HCT116 (cell line): Measurements from ENCODE around the gene FAM47B. TPM values are rescaled to one million over a fixed set of nuclear protein-coding genes. Genes with fewer than 3 reads are reported as not detected.

ENCODE experiments used
- ATAC-seq: fragments of 200-7000 bp; cut with Tn5 transposase; 2 replicates; pipeline ENCODE4 v1.9.1; 2020; ENCODE audit warnings: mild to moderate bottlenecking, moderate library complexity
- BruUV-seq: library from RNA; stranded (reverse); fragments of 400-500 nt; replicated peaks from 2 replicates; lab custom pipeline; 2021; lab: Mats Ljungman, UMichigan
- CTCF ChIA-PET: fragments of 300-600 bp; sonication (Branson Sonifier 250); formaldehyde crosslinking; loops from one replicate; lab custom pipeline; 2021; ENCODE audit warnings: antibody characterized with exemption; lab: Charles Lee
- POLR2A ChIA-PET: fragments of 300-600, 350-600 bp; sonication (Branson Sonifier 250); formaldehyde crosslinking; loops from one replicate; lab custom pipeline; 2021; ENCODE audit warnings: antibody characterized with exemption; lab: Charles Lee
- RAD21 ChIA-PET, 2 experiments: fragments of 300-600 bp; sonication (Branson Sonifier 250); formaldehyde crosslinking; loops; one replicate each; lab custom pipeline; 2023; ENCODE audit warnings: low total read pairs in 2 of 2; ENCODE audit not compliant: uncharacterized antibody in 2 of 2, unreplicated experiment in 2 of 2, low non-redundant PET in 1 of 2; lab: Charles Lee
- DNase-seq: peaks from one replicate; pipeline ENCODE4 v3.0.0-alpha.2; 2010; ENCODE audit warnings: low read depth, low spot score
- H2AFZ ChIP-seq: fragments of 200-600 bp; shearing (Covaris generic), sonication (generic); 2 replicates; pipeline ENCODE4 v1.6.1; 2017; ENCODE audit warnings: low read depth, mixed run types, mixed read lengths, antibody characterized with exemption, low read length; ENCODE audit not compliant: poor library complexity, severe bottlenecking
- H3K27ac ChIP-seq: 2 replicates; pipeline ENCODE4 v1.5.1; 2012; ENCODE audit warnings: low read depth, low read length
- H3K27me3 ChIP-seq: fragments of 200-600 bp; sonication (generic); 2 replicates; pipeline ENCODE4 v1.6.1; 2016; ENCODE audit warnings: mixed run types, low read length, mixed read lengths; ENCODE audit not compliant: insufficient read depth
- H3K36me3 ChIP-seq, 2 experiments: fragments of 200-500 bp in 1 of 2; fragments of 200-600 bp in 1 of 2; sonication (Bioruptor generic) in 1 of 2; sonication (generic) in 1 of 2; 2 replicates each; pipeline versions ENCODE4 v1.5.1 to v1.6.1; 2014 to 2016; ENCODE audit warnings: low read length in 2 of 2, inconsistent platforms in 1 of 2, mixed read lengths in 1 of 2, mixed run types in 1 of 2; ENCODE audit not compliant: insufficient read depth in 2 of 2, control insufficient read depth in 1 of 2
- H3K4me1 ChIP-seq, 2 experiments: fragments of 200-600 bp in 1 of 2; sonication (generic) in 1 of 2; 2 replicates each; pipeline versions ENCODE4 v1.5.1 to v1.6.1; 2012 to 2017; ENCODE audit warnings: low read length in 2 of 2, inconsistent platforms in 1 of 2, mild to moderate bottlenecking in 1 of 2, mixed read lengths in 1 of 2, mixed run types in 1 of 2, moderate library complexity in 1 of 2; ENCODE audit not compliant: insufficient read depth in 2 of 2, control insufficient read depth in 1 of 2
- H3K4me2 ChIP-seq: fragments of 200-600 bp; sonication (generic); 2 replicates; pipeline ENCODE4 v1.6.1; 2017; ENCODE audit warnings: mixed run types, low read length, mixed read lengths
- H3K4me3 ChIP-seq, 2 experiments: fragments of 200-600 bp in 1 of 2; sonication (generic) in 1 of 2; replicated peaks in 1 of 2; 2 replicates each; pipeline ENCODE4 v1.5.1; 2011 to 2016; ENCODE audit warnings: low read length in 2 of 2, control low read depth in 1 of 2, low read depth in 1 of 2, mild to moderate bottlenecking in 1 of 2, mixed read lengths in 1 of 2, mixed run types in 1 of 2
- H3K79me2 ChIP-seq: fragments of 200-600 bp; sonication (generic); 2 replicates; pipeline ENCODE4 v1.6.1; 2017; ENCODE audit warnings: mild to moderate bottlenecking, mixed run types, low read length, moderate library complexity, mixed read lengths; ENCODE audit not compliant: insufficient read depth
- H3K9ac ChIP-seq: fragments of 200-600 bp; sonication (generic); 2 replicates; pipeline ENCODE4 v1.6.1; 2016; ENCODE audit warnings: low read length, mixed read lengths
- H3K9me2 ChIP-seq: fragments of 200-600 bp; sonication (generic), shearing (Covaris generic); 2 replicates; pipeline ENCODE4 v1.6.1; 2017; ENCODE audit warnings: mixed run types, mild to moderate bottlenecking, moderate library complexity; ENCODE audit not compliant: insufficient read depth
- H3K9me3 ChIP-seq, 2 experiments: fragments of 200-500 bp in 1 of 2; fragments of 200-600 bp in 1 of 2; sonication (Bioruptor generic) in 1 of 2; sonication (generic) in 1 of 2; 2 replicates each; pipeline ENCODE4 v1.6.1; 2014 to 2017; ENCODE audit warnings: low read length in 2 of 2, mixed read lengths in 2 of 2, inconsistent platforms in 1 of 2, low read depth in 1 of 2, mild to moderate bottlenecking in 1 of 2, mixed run types in 1 of 2, moderate library complexity in 1 of 2; ENCODE audit not compliant: control insufficient read depth in 1 of 2, insufficient read depth in 1 of 2
- H4K20me1 ChIP-seq: fragments of 200-600 bp; sonication (generic), shearing (Covaris generic); 2 replicates; pipeline ENCODE4 v1.6.1; 2017; ENCODE audit warnings: mixed run types, mild to moderate bottlenecking, moderate library complexity; ENCODE audit not compliant: insufficient read depth
- ATF3 ChIP-seq: IDR thresholded peaks from 2 replicates; pipeline ENCODE4 v1.6.1; 2012
- CBX3 ChIP-seq: IDR thresholded peaks from 2 replicates; pipeline ENCODE4 v1.6.1; 2012; ENCODE audit warnings: low read depth
- CTCF ChIP-seq, 3 experiments: fragments of 200-600 bp in 1 of 3; sonication (generic) in 1 of 3; IDR thresholded peaks in 2 of 3; conservative IDR thresholded peaks in 1 of 3; 2 replicates each; pipeline ENCODE4 v1.5.1; 2012 to 2017; ENCODE audit warnings: low read depth in 2 of 3, low read length in 2 of 3, antibody characterized with exemption in 1 of 3, borderline replicate concordance in 1 of 3, control low read depth in 1 of 3, mild to moderate bottlenecking in 1 of 3, mixed read lengths in 1 of 3, mixed run types in 1 of 3, moderate library complexity in 1 of 3; ENCODE audit not compliant: insufficient read depth in 1 of 3
- EGR1 ChIP-seq: IDR thresholded peaks from 2 replicates; pipeline ENCODE4 v1.6.1; 2012; ENCODE audit warnings: low read depth
- EZH2phosphoT487 ChIP-seq: fragments of 200-600 bp; IDR thresholded peaks from 2 replicates; pipeline ENCODE4 v1.6.1; 2018; ENCODE audit warnings: antibody characterized with exemption, borderline replicate concordance
- FOSL1 ChIP-seq: IDR thresholded peaks from 2 replicates; pipeline ENCODE4 v1.6.1; 2012; ENCODE audit warnings: low read depth
- JUND ChIP-seq: IDR thresholded peaks from 2 replicates; pipeline ENCODE4 v1.6.1; 2012
- POLR2A ChIP-seq: IDR thresholded peaks from 2 replicates; pipeline ENCODE4 v1.7.0; 2011; ENCODE audit warnings: borderline replicate concordance; ENCODE audit not compliant: insufficient read depth, insufficient read length; ENCODE audit errors: extremely low read depth
- POLR2AphosphoS5 ChIP-seq: IDR thresholded peaks from 2 replicates; pipeline ENCODE4 v1.6.1; 2011; ENCODE audit warnings: mild to moderate bottlenecking, low read depth, low read length, moderate library complexity
- RAD21 ChIP-seq: IDR thresholded peaks from 2 replicates; pipeline ENCODE4 v1.6.1; 2012; ENCODE audit warnings: low read depth, mild to moderate bottlenecking
- SIN3A ChIP-seq: IDR thresholded peaks from 2 replicates; pipeline ENCODE4 v1.6.1; 2012; ENCODE audit warnings: low read depth
- SP1 ChIP-seq: IDR thresholded peaks from 2 replicates; pipeline ENCODE4 v1.6.1; 2012; ENCODE audit warnings: low read depth
- SRF ChIP-seq: IDR thresholded peaks from 2 replicates; pipeline ENCODE4 v1.6.1; 2012; ENCODE audit warnings: low read depth
- intact Hi-C: fragments of 100-400 bp; cut with micrococcal nuclease; formaldehyde crosslinking; loops from 2 replicates; pipeline ENCODE4 v1.10.0; 2022
- total RNA-seq: library from RNA; stranded (reverse); gene quantifications from one replicate; pipeline ENCODE4 v1.2.1, GENCODE V29; 2021; ENCODE audit not compliant: unreplicated experiment

FAM47B gene
- total RNA-seq, 1 experiment from 2014 or later = not detected

GRCh38 chrX:34961662-34962061, 19.1 kb downstream of the FAM47B start:
- Histone ChIP-seq H2AFZ (no peak overlapping the region), H3K9ac (no peak overlapping the region), H3K9me3 (no peaks in the 10 kb centered on the region), H3K9me2 (no peaks in the 10 kb centered on the region), H4K20me1 (no peaks in the 10 kb centered on the region), H3K27ac (no peak overlapping the region), H3K4me1 (no peaks in the 10 kb centered on the region), H3K27me3 (no peaks in the 10 kb centered on the region), H3K4me2 (no peak overlapping the region), H3K79me2 (no peaks in the 10 kb centered on the region), H3K4me3 (no peak overlapping the region), H3K36me3 (no peaks in the 10 kb centered on the region)
- ATAC-seq (no peak), DNase-seq (no peak)
- no TSS peak for BruUV-seq
- TF ChIP-seq ATF3 (no peak), EGR1 (no peak), RAD21 (no peak), SRF (no peak), SP1 (no peak), CBX3 (no peak), JUND (no peak), POLR2AphosphoS5 (no peak), POLR2A (no peak), FOSL1 (no peak), SIN3A (no peak)
- ChIA-PET CTCF (no interaction called here), POLR2A (no interaction called here), RAD21 (no interaction called here)
- intact Hi-C loops = no loop called here

GRCh38 chrX:34972206-34972605, 29.6 kb downstream of the FAM47B start:
- H3K9me2 ChIP-seq = no peaks in the 10 kb centered on the region
- ChIA-PET POLR2A (no interaction called here), CTCF (no interaction called here), RAD21 (no interaction called here)
- H3K27ac ChIP-seq = no peak overlapping the region
- H3K4me3 ChIP-seq = no peak overlapping the region
- no peaks in the 10 kb centered on the region for H3K27me3 ChIP-seq
- no peak overlapping the region for H3K9ac ChIP-seq
- H3K9me3 ChIP-seq = no peaks in the 10 kb centered on the region; a peak in 1 of 4 replicates
- no peaks in the 10 kb centered on the region for H4K20me1 ChIP-seq
- BruUV-seq = no TSS peak
- H3K79me2 ChIP-seq = no peaks in the 10 kb centered on the region
- ATAC-seq (no peak), DNase-seq (no peak)
- intact Hi-C loops = no loop called here
- H3K4me2 ChIP-seq = no peak overlapping the region
- no peaks in the 10 kb centered on the region for H3K4me1 ChIP-seq
- TF ChIP-seq EZH2phosphoT487 (no peak), RAD21 (no peak), CTCF (IDR thresholded peaks at IDR 0.05 in 2 of 3, conservative IDR thresholded peaks at IDR 0.05 in 1 of 3; ENCODE audit: borderline replicate concordance in 1 of 3, insufficient read depth in 1 of 3, low read depth in 2 of 3, low read length in 2 of 3) (no peak)
- H3K36me3 ChIP-seq = no peaks in the 10 kb centered on the region
- H2AFZ ChIP-seq = no peak overlapping the region
